ENCODE results near the gene IFT172. TPM values are rescaled to one million over a fixed set of nuclear protein-coding genes. Genes with fewer than 3 reads are reported as not detected.

The IFT172 gene
- polyA plus RNA-seq, 2 of the 4 experiments (the other 2 are of a cell fraction), result 14.0 to 21.6 TPM

GRCh38 chr2:27518113-27518781 lies 28.7 kb upstream of the IFT172 start:
- POLR2A ChIA-PET, result no interaction called here
- H3K4me3 ChIP-seq, result no peak overlapping the region
- CTCF ChIA-PET, result interaction anchor here (0.6 kb wide), 1 partner anchor 22 kb away, joined by 3 read pairs; no protein-coding TSS in a partner anchor
- no peaks in the 10 kb centered on the region for H3K9me3 ChIP-seq
- H3K4me1 ChIP-seq, result no peaks in the 10 kb centered on the region
- H3K27ac ChIP-seq, result no peak overlapping the region
- no peak for FAIRE-seq
- ATAC-seq, result no peak
- H3K4me2 ChIP-seq, result no peak overlapping the region
- WGBS (ENCODE audit: missing lambda C conversion rate), result 29% methylated on average over 5 of the region's 5 CpGs
- no peak for TF ChIP-seq POLR2A (IDR thresholded peaks at IDR 0.05; ENCODE audit: low read length)
- no peak for TF ChIP-seq SMC3 (IDR thresholded peaks at IDR 0.05)
- TF ChIP-seq RARB (CRISPR knock-in tag; IDR thresholded peaks at IDR 0.05), result no peak
- no peak for TF ChIP-seq JUNB (IDR thresholded peaks at IDR 0.05)
- no peak for TF ChIP-seq E2F6 (IDR thresholded peaks at IDR 0.05; ENCODE audit: borderline replicate concordance, low read depth)
- TF ChIP-seq NPAS2 (CRISPR knock-in tag; IDR thresholded peaks at IDR 0.05; ENCODE audit: borderline replicate concordance), result no peak
- no peak for TF ChIP-seq JUN (IDR thresholded peaks at IDR 0.05)
- no peak for TF ChIP-seq ZFP36 (IDR thresholded peaks at IDR 0.05; ENCODE audit: borderline replicate concordance, partially characterized antibody)
- no peak for TF ChIP-seq NR3C1 (IDR thresholded peaks at IDR 0.05)
- TF ChIP-seq TFCP2L1 (CRISPR knock-in tag; IDR thresholded peaks at IDR 0.05), result no peak
- TF ChIP-seq SREBF2 (IDR thresholded peaks at IDR 0.05), result no peak
- no peak for TF ChIP-seq REST (IDR thresholded peaks at IDR 0.05)
- no peak for DNase-seq (ENCODE audit: low read depth in 1 of 2, low spot score in 1 of 2)

GRCh38 chr2:27509326-27509725 lies 19.8 kb upstream of the IFT172 start:
- no peak for FAIRE-seq
- ATAC-seq, result peak in 1 of 2 experiments; percentile 25; a peak in 1 of 6 replicates
- Histone ChIP-seq H3K4me3 (no peak overlapping the region), H3K4me1 (no peaks in the 10 kb centered on the region), H3K9me3 (no peaks in the 10 kb centered on the region), H3K27ac (no peak overlapping the region), H3K4me2 (no peak overlapping the region)
- no peak for TF ChIP-seq HES2 (IDR thresholded peaks at IDR 0.05)
- peak; percentile 56; the same call in 1 of the 2 replicates for TF ChIP-seq NFE2L2 (conservative IDR thresholded peaks at IDR 0.05; ENCODE audit: low read length)
- TF ChIP-seq TFCP2L1 (CRISPR knock-in tag; IDR thresholded peaks at IDR 0.05), result no peak
- TF ChIP-seq ZFP36 (IDR thresholded peaks at IDR 0.05; ENCODE audit: borderline replicate concordance, partially characterized antibody), result no peak
- POLR2A ChIA-PET, result interaction anchor here (0.6 kb wide), 1 partner anchor 18 kb away, joined by 4 read pairs; no protein-coding TSS in a partner anchor
- WGBS (ENCODE audit: missing lambda C conversion rate), result 55% methylated on average over 6 of the region's 6 CpGs
- CTCF ChIA-PET, result no interaction called here
- no peak for DNase-seq (ENCODE audit: low read depth in 1 of 2, low spot score in 1 of 2)

- Histone ChIP-seq H3K27ac (no peak overlapping the region), H3K4me3 (no peak overlapping the region), H3K4me1 (no peaks in the 10 kb centered on the region), H3K9me3 (no peaks in the 10 kb centered on the region), H3K4me2 (no peak overlapping the region)
- ChIA-PET CTCF (interaction anchor here (0.7 to 1.7 kb wide), 4 partner anchors 13 to 110 kb away, joined by 3 to 5 read pairs (median 3); no protein-coding TSS in a partner anchor), POLR2A (no interaction called here)
- FAIRE-seq (no peak), ATAC-seq (no peak), DNase-seq (ENCODE audit: low read depth in 1 of 2, low spot score in 1 of 2) (no peak)
- TF ChIP-seq ELK1 (IDR thresholded peaks at IDR 0.05; ENCODE audit: low read depth, low read length), result no peak
- no peak for TF ChIP-seq CHD4 (IDR thresholded peaks at IDR 0.05; ENCODE audit: borderline replicate concordance)
- no peak for TF ChIP-seq NFE2L2 (conservative IDR thresholded peaks at IDR 0.05; ENCODE audit: low read length)
- WGBS (ENCODE audit: missing lambda C conversion rate), result 41% methylated on average over 4 of the region's 4 CpGs
Measured at GRCh38 chr2:27507293-27507692, 17.8 kb upstream of the IFT172 start.
